Fibroblast of peridontal ligament (primary cell): ENCODE data around the gene PARD3B.
A peak's percentile ranks its signal among the peaks of the same experiment; 100 is the strongest.

Experiments used
- DNase-seq: peaks from one replicate; pipeline ENCODE4 v3.0.0-alpha.2; 2010; ENCODE audit errors: extremely low read depth

PARD3B gene

DNA sequence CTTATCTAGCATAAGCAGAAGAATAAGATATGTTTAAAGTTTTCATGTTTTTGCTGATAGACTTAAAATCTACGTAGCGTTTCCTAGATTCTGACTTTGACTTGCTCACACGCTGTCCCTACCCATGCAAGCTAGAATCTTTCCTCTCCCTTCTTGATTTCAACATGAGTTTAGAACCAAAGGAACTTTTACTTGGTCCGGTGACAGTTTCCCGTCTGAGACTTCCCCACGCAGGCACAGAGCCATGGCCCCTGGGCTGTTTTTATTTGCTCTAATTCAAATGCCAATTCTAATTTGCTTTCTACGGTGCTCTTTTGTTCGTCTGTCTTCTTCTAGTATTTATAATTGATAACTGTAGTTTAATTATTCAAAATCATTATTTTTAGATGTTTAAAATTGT is 467.7 kb downstream of the PARD3B start:
- no peak for DNase-seq

- no peak for DNase-seq
Measured at GRCh38 chr2:205013586-205013985, 468.3 kb downstream of the PARD3B start.

DNA sequence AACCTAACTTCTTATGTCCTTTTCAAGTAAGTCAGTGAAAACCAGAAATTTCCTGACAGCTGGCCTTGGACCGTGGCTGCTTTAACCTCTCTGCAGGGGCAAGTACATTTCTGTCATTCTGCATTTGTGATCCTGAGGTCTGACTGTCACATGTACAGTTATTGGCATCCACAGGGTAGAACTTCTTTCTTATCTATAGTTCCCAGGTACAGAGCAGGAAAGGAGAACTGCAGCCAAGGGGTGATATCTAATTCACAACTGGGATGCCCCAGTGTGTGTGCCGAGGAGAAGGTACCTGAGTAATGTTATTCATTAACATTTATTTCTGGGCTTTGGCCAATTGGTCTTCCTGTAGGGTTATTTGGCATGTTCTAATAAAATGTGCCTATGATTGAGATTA is 468.9 kb downstream of the PARD3B start:
- no peak for DNase-seq

GRCh38 chr2:205017381-205017780 is 472.1 kb downstream of the PARD3B start:
- no peak for DNase-seq

GRCh38 chr2:205017912-205018311 is 472.6 kb downstream of the PARD3B start:
- DNase-seq, result no peak

- no peak for DNase-seq
Measured at GRCh38 chr2:205020673-205021072, 475.4 kb downstream of the PARD3B start.

DNA sequence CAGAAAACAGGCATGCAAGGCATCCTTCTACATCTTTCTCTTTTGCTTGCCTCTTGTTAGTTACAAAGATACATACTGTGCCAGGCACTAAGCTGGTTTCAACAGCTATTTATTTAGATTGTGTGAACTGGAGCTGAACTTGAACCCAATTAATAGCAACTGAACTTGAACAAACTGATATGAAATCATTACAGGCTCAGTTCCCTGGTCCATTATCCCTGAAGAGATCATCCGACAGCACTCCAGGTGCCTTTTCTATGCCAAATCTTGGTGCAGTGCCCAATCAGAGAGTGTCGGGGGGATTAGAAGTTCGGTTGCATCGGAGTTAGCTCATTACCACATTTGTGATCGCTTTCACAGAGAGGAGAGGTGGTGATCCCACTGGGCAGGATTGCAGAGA is 477.6 kb downstream of the PARD3B start:
- no peak for DNase-seq

DNA sequence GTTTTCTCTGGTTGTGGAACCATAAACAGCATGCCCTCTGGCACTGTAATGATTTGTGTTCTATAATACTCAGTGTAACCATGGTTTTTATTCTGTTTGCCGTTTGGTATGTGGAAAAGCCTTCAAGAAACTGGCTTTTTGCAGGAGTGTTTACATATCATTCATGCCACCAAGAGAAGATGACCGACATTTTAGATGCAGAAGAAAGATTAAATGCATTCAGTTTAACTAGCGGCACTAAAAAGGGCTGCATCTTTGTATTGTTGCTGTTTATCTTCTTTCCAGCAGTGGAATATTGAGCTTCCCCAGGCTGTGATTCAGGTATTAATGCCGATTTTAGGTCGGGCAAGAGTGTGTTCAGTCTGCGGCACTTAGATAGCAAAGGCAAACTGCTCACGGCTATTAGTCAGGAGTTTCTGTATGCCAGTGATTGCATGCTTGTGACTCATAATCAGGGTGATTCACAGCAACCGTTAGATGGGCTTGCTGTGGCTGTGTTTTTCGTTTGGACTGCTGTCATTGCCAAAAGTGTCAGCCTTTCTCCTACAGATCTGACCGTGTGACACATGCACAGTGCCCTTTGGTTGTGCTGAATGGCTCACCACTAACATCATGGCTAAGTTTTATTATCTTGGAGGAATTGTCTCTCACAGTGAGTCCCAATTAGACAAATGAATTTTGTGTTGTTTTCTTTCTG is 479.7 kb downstream of the PARD3B start:
- DNase-seq, result peak; percentile 96

DNA sequence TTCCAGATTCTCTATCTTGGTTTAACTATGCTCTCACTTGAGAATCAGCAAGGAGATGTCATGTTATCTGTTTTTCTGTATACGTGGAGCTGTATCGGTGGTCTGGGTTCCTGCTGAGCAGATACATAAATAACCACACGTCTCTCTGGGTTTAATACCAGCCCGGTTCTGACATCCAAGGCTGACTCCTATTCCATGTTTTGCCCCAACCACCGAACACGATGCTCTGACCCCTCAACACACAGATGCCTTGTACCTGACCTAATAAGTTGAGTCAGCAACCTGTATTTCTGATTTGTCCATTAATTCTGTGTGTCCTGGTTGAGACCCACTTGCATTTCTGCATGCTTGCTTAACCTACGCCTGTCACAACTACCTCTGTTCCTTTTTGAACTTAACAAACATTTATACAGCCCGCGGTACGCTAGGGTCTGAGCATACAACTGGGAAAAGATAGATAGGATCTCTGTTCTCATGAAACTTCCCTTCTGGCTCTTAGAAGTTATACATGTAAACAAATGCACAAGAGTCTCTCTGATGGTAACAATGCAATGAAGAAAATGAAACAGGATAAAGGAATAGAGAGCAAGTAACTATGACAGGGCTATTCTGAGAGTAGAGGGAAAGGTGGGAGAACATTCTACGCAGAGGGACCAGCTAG is 480.4 kb downstream of the PARD3B start:
- DNase-seq, result peak; percentile 35

- no peak for DNase-seq
Measured at GRCh38 chr2:205030695-205031094, 485.4 kb downstream of the PARD3B start.

DNA sequence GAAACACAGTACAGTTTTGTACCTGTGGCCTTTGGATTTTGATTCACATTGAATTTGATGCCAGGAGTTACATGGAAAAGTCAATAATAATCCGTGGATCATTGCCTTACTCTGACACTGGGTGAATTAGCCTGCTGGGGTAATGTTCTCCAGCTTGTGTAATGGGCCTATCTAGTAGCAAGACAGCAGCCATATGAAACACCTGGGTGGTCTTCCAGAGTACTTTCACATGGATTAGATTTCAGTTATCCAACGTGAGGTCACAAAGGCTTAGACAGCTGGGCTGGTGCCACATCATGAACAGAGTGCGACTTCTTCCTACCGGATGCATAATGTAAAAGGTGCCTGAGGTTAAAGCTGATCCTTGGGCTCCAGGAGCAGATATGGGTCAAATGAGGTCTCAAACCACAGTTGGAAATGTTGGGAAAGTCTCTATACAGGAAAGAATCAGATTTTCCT is 486.8 kb downstream of the PARD3B start:
- no peak for DNase-seq

- no peak for DNase-seq
Measured at GRCh38 chr2:205033431-205033830, 488.2 kb downstream of the PARD3B start.

DNA sequence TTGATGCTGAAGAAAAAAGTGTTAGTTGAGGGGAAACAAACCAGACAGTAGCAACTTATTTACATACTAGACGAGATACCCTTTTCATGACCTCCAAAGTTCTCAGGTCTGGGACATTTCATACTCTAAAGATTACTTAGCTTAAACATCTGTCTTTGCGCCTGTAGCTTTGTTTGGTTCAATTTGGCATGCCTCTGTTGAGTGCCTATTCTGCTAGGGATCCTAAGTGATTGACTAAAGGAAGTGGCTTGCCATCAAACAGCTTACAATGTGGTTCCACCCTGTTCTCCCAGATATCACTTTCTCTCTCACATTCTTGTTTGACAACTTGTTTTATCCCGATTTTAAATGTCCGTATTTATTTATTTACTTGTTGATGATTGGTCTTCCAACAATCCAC is 488.8 kb downstream of the PARD3B start:
- no peak for DNase-seq

DNA sequence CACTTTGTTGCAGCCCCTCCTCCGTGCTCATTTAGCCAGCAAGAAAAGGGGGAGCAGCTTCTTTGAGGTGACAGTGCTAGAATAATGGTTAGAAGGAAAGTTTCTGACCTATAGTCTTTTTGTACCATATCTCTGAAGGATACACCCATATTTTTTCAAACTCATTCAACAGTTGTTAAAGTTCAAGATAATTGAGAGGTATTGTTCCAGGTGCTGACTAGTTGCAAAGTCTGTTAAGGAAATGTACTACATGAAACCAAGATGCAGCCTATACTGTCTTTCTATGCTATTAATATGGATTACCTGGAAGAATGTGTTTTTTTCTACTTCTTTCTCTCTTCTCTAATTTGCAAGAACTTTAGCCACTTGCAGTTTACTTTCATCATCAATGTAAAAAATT is 495.0 kb downstream of the PARD3B start:
- no peak for DNase-seq

DNA sequence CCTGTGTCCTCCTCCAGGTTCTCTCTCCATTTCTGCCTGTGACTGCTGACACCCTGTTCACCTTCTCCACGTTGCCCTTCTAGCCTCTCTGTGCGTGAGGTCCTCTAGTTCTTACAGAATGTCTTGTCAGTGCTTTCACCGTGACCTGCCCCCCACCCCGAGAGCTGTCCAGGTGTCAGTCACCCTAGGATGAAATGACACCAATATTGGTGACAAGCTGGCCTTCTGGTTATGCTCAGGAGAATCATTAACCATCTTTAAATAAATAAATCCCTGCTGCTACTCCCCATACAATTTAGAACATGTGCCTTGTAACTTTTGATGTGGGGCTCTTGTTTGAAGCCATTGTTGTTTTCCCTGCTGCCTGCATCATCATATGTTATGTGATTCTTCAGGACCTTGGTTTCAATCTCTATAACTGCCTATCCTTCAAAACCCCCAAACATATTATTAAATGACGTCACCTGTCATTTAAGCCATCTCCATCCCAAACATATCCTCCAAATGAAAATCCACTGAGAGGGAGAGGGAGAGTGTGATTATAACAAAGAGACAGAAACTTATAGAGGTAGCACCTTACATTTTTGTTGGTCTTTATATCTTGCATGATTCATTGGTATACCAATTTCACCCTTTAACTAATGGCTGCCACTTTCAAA is 496.3 kb downstream of the PARD3B start:
- DNase-seq, result no peak

DNA sequence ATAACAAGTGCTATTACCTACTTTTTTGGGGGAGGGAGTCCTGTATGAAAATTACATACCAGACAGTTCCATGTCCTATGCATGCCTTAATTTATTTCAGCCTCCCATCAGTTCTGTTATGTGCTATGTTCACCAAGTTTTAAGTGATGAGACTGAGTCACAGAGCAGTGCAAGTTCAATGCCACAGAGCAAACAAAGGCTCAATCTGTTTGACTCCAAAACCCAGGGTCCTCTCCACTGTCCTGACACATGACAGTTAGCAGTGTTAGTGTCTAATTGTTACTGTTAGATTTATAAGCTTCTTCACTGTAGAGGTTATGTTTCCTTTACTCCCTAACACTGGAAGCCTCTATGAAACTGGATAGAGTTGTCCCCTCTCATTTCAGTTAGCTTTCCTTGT is 498.0 kb downstream of the PARD3B start:
- no peak for DNase-seq

DNA sequence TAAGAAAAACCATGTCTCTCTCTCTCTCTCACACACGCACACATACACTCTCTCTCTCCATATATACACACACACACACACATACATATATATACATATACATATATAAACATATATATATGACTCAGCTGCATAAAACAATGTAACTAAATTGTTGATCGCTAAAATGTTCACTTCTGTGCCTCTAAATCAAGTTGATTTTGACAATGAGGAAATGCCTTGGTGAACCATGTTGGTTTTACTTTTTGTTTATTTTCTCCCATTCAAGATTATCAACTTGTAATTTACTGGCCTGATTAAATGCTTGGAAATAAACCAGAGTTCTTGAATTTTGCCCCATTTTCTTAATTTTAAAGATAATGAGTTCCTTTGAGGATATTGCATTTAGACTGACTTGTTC is 500.4 kb downstream of the PARD3B start:
- no peak for DNase-seq

- no peak for DNase-seq
Measured at GRCh38 chr2:205047273-205047839, 502.1 kb downstream of the PARD3B start.

DNA sequence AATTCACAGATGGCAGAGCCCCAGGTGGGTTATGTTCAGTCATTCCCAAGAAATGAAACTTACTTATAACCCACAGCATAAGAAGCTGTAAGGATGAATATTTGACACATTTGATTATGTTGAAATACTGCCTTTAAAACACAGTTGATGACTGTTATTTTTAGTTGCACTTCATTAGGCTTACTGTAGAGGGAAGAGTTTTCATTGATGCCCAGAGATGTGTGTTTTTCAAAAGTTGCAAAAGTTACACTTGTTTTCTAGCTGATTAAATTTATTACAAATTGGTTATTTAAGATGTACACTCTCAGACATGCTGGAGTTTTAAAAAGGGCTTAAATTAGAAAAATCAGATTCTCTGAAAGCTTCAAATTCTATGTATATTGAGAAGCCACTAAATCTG is 506.1 kb downstream of the PARD3B start:
- DNase-seq, result no peak

DNA sequence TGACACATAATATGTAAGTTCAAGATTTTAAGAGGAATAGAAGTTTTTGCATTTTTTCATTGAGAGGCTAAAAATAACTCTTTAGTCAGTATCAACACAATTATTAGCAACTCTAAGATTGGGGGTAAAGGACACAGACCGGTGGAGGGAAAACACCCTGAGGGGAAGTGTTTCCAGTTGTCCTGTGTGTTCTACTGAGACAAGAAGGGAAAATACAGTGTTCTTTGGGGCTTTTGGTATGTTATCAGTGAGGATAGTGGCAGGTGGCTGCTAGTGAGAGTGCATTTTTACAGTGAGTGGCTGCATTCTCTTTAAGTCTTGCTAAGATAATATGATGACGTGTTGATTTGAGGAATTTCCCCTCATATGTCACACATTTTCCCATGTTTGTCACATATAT is 507.5 kb downstream of the PARD3B start:
- no peak for DNase-seq

GRCh38 chr2:205053827-205054410 is 508.6 kb downstream of the PARD3B start:
- no peak for DNase-seq

DNA sequence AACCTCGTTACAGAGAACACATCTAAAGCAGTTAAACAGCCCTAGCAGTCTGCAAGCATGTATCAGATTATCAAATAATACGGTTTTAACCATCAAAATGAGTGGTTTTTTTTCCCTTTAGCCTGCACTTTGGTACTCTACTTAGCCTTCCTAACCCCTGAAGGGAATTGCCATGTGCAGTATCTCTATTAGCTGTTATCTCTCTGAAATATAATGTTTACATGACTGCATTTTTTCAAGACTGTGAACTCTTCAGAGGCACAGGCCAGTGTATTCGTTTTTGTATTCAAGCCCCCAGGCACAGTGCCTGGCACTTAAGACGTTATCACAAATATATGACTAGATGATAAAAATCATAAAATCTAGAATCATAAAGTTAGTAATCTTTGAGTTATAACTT is 509.5 kb downstream of the PARD3B start:
- no peak for DNase-seq
